Measurements from ENCODE around the gene ECI1. TPM values are rescaled to one million over a fixed set of nuclear protein-coding genes. Genes with fewer than 3 reads are reported as not detected.
A peak's percentile ranks its signal among the peaks of the same experiment; 100 is the strongest.

The ECI1 gene
- total and polyA plus RNA-seq, 2 of the 13 experiments (the other 11 are each of a cell fraction or from before 2014, with no cell fraction given): 82.0 to 102 TPM

DNA sequence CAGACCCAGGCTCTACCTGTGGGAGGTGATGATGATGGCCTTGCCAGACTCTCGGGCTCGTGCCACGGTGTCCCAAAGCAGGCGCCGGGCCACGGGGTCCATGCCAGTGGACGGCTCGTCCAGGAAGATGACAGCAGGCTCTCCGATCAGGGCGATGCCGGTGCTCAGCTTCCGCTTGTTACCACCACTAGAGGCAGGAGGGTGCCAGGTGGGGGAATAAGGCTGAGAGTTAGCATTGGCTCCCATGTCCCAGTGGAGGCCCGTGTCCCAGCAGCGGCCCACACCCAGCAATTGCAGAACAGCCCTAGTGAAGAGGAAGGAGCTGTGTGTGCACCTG lies 26.9 kb upstream of the ECI1 start (continued):
- TF ChIP-seq ZNF660 (CRISPR knock-in tag; IDR thresholded peaks at IDR 0.05; ENCODE audit: borderline replicate concordance, low read depth): no peak
- no peak for TF ChIP-seq ZNF777 (CRISPR knock-in tag; IDR thresholded peaks at IDR 0.05)
- no peak for TF ChIP-seq JUNB (CRISPR knock-in tag; IDR thresholded peaks at IDR 0.05; ENCODE audit: borderline replicate concordance)
- TF ChIP-seq RAD21 (CRISPR knock-in tag; IDR thresholded peaks at IDR 0.05): 0 out of 2 replicates have a peak, but pooled peaks have one; percentile 22
- TF ChIP-seq ZNF317 (CRISPR knock-in tag; IDR thresholded peaks at IDR 0.05): no peak
- TF ChIP-seq, protein P1, sequence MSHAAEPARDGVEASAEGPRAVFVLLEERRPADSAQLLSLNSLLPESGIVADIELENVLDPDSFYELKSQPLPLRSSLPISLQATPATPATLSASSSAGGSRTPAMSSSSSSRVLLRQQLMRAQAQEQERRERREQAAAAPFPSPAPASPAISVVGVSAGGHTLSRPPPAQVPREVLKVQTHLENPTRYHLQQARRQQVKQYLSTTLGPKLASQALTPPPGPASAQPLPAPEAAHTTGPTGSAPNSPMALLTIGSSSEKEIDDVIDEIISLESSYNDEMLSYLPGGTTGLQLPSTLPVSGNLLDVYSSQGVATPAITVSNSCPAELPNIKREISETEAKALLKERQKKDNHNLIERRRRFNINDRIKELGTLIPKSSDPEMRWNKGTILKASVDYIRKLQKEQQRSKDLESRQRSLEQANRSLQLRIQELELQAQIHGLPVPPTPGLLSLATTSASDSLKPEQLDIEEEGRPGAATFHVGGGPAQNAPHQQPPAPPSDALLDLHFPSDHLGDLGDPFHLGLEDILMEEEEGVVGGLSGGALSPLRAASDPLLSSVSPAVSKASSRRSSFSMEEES (CRISPR knock-in tag; IDR thresholded peaks at IDR 0.05): no peak
- no peak for TF ChIP-seq ZBTB8A (CRISPR knock-in tag; IDR thresholded peaks at IDR 0.05; ENCODE audit: borderline replicate concordance, low read depth)
- TF ChIP-seq ZBTB20 (CRISPR knock-in tag; IDR thresholded peaks at IDR 0.05; ENCODE audit: borderline replicate concordance, low read depth): no peak
- no peak for TF ChIP-seq CC2D1A (CRISPR knock-in tag; IDR thresholded peaks at IDR 0.05)
- TF ChIP-seq ZNF816 (CRISPR knock-in tag; IDR thresholded peaks at IDR 0.05; ENCODE audit: borderline replicate concordance): no peak
- TF ChIP-seq ZNF782 (CRISPR knock-in tag; IDR thresholded peaks at IDR 0.05; ENCODE audit: borderline replicate concordance): no peak
- TF ChIP-seq ZNF510 (CRISPR knock-in tag; IDR thresholded peaks at IDR 0.05; ENCODE audit: low read depth): no peak

Measured in HepG2 (cell line).